AG09319 (cell line): ENCODE measurements around the gene HP.

Source experiments
- DNase-seq: peaks from one replicate; pipeline ENCODE4 v3.0.0-alpha.2; 2010; ENCODE audit warnings: low read depth; ENCODE audit errors: extremely low read depth
- CTCF ChIP-seq: IDR thresholded peaks from 2 replicates; pipeline ENCODE4 v1.5.1; 2011; ENCODE audit warnings: low read depth, mild to moderate bottlenecking, inconsistent platforms, low read length, moderate library complexity

The HP gene

GRCh38 chr16:72109300-72109699 is 55.0 kb downstream of the HP start:
- TF ChIP-seq CTCF: no peak
- no peak for DNase-seq

GRCh38 chr16:72109966-72110530 is 55.7 kb downstream of the HP start:
- TF ChIP-seq CTCF: no peak
- DNase-seq: no peak
